CD4-positive, alpha-beta T cell treated with Interleukin-10 for 1 hour (primary cell): ENCODE data around the gene UQCC2.

Experiments used
- DNase-seq: peaks from one replicate; pipeline ENCODE4 v3.0.0-alpha.2; 2020

UQCC2 gene

DNA sequence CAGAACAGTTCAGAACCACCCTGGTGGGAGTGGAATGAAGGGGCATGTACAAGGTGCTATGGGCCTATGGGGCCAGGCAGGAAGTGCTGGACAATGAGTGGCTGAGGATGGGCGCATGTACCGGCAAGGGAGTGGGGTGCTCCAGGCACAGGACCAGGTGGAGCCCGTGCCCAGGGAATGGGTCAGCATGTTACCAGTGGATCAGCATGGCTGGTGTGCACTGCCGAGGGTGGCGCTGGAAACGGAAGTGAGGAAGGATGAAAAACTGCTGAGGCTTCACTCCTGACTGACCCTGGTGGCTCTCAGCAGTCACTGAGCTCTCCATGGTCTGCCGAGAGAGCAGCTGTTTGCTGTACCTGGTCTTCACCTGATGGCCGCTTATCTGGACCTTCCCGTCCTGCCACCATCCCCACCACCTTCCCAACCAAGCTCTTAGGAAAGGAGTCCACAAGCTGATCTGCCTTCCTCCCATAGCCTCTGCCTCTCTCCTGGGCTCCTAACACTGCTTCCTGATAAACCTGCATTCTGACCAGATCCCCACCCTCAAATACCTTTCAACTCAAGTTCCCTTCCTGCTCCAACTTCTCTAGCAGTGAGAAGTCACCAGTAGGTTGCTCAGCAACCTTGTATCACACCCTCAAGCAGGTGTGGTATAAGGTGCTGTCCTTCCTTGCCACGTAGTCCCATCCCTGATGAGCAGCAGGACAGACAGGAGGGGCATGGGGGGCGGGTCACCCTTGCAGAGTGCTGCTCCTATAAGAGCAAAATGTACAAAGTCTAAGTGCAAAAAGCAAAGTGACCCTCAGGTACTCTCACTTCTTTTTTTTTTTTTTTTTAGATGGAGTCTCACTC, 7.1 kb downstream of the UQCC2 start:
- DNase-seq = no peak

- DNase-seq = peak; percentile 54
Measured at GRCh38 chr6:33702345-33702977, 9.0 kb downstream of the UQCC2 start.

DNA sequence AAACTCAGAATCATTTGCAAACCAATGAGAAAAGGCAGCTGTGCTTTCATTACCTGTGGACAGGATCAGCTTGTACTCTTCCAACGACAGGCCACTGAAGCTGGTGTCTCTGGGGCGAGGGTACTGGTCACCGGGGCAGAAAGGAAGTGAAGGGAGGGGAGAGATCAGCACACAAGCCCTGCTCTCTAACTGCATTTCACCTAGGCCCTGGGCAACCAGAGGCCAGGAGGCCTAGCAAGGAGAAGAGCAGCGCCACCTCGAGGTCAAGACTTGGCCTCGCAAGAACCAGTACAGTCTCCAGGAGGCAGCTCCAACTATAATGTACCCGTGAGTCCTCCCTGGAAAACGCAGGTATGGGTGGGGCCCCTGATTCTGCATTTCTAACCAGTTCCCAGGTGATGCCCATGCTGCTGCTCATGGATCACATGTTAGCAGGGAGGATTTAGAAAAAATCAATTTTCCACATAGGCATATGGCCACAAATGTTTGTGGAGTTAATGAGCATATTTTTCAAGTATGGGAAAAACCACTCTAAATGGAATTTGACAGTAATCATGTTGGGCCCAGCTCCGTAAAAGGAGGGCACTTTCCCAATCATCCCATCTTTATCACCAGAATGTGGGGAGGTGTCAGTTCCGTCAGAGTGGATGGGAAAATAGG, 11.0 kb downstream of the UQCC2 start:
- DNase-seq = peak; percentile 76

GRCh38 chr6:33699739-33700138, 11.8 kb downstream of the UQCC2 start:
- no peak for DNase-seq

GRCh38 chr6:33699131-33699530, 12.4 kb downstream of the UQCC2 start:
- DNase-seq = no peak

DNA sequence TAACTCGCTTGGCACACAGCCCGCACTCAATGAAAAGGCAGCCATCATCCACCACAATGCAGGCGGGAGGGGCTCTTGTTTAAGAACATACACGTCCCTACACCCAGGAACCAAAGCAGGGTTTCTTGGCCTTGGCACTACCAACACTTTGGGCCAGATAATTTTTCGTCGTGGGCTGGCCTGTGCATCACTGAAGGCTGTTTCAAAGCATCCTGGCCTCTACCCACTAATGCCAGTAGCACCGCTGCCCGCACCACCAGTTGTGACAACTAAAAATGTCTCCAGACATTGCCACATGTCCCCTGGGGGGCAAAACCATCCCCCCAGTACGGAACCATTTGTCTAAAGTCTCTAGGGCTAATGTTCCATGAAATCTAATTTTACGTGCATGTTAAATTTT, 13.0 kb downstream of the UQCC2 start:
- no peak for DNase-seq

DNA sequence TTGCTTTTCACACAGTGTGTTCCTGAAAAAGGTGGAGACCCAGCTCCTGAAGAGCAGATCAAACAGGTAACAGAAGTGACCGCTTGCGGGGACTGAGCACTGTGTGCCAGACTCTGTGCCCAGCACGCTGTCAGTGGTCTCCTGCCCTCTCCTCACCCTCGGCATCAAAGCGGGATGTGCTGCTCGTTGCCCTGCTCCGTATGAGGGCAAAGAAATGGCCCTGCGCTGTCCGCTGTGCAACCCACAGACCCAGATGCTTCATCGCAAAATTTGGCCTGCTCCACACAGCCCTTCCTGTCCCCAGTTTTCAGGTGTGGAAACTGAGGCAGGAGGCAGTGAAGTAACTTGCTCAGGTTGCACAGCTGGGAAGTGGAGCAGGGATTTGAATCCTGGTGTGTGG, 13.7 kb downstream of the UQCC2 start:
- DNase-seq = no peak

GRCh38 chr6:33696548-33697518, 14.7 kb downstream of the UQCC2 start:
- DNase-seq = peak; percentile 30

DNA sequence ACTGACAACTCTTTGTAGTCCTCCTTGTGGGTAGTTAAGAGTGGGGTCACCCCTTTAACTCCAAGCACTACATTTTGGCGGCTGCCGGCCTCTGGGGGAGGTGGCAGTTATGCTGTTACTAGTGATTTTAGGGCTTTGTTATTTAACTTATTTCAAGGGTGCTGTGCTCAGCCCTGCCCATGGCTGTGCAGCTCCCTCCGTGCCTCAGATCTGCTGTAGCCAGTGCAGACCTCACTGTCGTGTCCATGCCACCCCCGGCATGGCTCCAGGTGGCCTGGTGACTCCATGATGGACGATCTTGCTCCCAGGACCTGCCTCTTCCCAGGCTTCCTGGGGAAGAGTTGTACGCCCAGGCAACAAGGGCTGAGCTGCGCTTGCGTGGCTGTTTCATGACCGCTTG, 15.4 kb downstream of the UQCC2 start:
- no peak for DNase-seq

DNA sequence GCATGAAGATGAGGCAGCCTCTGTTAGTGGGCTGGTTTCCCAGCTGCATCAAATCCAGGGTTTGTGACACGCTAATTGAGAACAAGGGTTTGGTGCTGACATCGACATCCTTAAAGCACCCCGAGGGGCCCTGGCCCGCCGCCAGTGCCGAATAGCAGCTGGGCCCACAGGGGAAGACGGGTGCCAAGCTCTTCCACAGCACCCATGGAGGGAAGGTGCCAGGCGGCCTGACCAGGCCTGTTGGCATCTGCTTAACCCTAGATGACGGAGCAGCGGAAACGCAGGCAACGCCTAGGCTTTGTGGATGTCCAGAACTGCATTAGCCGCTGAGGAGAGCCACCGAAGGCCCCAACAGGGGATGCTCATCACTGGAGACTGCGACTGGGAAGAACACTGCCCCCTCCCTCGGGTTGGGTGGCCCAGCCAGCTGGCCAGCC, 16.0 kb downstream of the UQCC2 start:
- DNase-seq = no peak

GRCh38 chr6:33694977-33695376, 16.5 kb downstream of the UQCC2 start:
- DNase-seq = no peak

- DNase-seq = peak; percentile 63
Measured at GRCh38 chr6:33694401-33694931, 17.0 kb downstream of the UQCC2 start.

DNA sequence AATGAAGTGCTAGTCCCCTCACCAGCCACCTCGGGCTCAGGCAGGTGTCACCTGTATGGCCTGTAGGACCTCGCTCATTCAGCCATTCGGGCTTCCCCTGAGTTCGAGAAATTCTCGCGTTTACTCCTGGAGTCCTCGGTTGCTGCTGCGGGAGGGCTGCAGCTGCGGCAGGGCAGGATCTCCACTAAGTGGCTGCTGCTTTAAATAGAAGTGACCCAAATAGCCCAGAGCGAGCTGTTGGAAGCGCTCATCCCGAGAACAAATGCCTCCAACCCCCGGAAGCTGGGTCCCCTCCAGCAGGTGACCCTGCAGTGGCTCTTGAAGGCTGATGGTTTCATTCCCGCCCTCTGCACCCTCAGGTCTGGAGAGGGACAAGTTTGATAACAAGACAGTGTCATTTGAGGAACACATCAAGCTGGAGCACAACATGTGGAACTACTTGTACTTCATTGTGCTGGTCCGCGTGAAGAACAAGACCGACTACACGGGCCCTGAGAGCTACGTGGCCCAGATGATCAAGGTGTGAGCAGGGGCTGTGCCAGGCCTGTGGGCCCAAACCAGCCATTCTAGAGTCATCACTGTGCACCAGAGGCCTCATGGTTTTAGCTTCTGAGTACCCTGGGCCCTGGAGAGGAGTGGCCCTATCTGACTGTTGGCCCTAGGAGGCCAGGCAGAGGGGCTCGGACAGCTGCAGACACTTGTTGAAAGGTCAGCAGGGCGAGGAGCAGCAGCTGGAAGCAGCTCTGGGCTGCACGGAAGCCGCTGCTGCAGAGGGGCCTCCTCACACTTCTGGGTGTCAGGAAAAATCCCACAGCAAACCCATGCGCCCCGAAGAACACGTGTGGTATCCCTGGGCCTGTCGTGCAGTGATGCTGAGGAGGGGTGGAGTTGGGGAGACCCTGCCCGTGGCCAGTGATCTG, 18.1 kb downstream of the UQCC2 start:
- DNase-seq = no peak

GRCh38 chr6:33692760-33693158, 18.7 kb downstream of the UQCC2 start:
- DNase-seq = peak; percentile 71

- no peak for DNase-seq
Measured at GRCh38 chr6:33692078-33692759, 19.3 kb downstream of the UQCC2 start.

DNA sequence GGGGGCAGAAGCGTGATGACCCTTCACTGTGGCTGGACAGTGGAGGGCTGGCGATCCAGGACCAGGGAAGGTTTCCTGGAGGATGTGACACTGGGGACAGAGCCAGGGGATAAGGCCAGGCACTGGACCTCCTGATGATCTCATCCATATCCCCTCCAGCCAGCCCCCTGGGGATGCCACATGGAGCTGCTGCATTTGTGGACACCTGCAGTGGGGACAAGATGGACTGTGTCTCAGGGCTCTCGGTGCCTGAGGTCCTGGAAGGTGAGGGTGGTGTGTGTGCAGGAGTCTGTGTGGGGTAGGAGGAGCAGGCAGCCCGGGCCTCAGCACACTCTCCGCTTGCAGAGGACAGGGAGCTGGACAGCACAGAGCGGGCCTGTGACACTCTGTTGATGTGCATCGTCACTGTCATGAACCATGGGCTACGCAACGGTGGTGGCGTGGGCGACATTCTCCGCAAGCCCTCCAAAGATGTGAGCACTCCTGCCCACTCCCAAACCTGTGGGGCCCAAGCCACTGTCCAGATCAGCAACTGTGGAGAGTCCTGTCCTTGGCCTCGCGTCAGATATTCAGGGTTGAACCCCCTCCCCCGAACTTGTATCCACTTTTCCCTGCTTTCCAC, 19.9 kb downstream of the UQCC2 start:
- no peak for DNase-seq

GRCh38 chr6:33690766-33691165, 20.7 kb downstream of the UQCC2 start:
- no peak for DNase-seq

- DNase-seq = no peak
Measured at GRCh38 chr6:33689879-33690278, 21.6 kb downstream of the UQCC2 start.

DNA sequence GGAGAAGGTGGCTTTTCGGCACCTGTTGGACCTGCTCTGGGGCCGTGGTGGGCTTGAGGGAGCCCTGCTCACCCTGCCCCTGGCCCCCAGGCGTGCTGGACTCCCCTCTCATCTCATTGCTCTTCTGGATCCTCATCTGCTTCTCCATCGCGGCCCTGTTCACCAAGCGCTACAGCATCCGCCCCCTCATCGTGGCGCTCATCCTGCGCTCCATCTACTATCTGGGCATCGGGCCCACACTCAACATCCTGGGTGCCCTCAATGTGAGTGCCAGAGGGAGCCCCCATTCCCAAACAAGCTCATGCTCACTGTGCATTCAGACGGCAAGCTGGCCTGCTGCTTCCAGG, 22.4 kb downstream of the UQCC2 start:
- no peak for DNase-seq

- DNase-seq = no peak
Measured at GRCh38 chr6:33688451-33689147, 22.9 kb downstream of the UQCC2 start.
